ENCODE measurements around the gene OVAAL. TPM values are rescaled to one million over a fixed set of nuclear protein-coding genes. Genes with fewer than 3 reads are reported as not detected.
A peak's percentile ranks its signal among the peaks of the same experiment; 100 is the strongest.

The OVAAL gene
- total RNA-seq, 1 experiment from 2014 or later: not detected

- ChIA-PET POLR2A (interaction anchor here (0.7 to 5.5 kb wide), 4 partner anchors 11 to 105 kb away, joined by 3 to 56 read pairs (median 24); partner anchors contain the start of genes ACBD6 and XPR1), CTCF (interaction anchor here (0.6 to 7.3 kb wide), 8 partner anchors 9 to 1280 kb away, joined by 3 to 81 read pairs (median 4); partner anchors contain the start of gene TOR1AIP1)
- Mint-ChIP-seq H3K9me3 (ENCODE audit: unreplicated experiment) (peaks cover 9% of the 10 kb centered on the region), H3K4me3 (ENCODE audit: unreplicated experiment) (no peak overlapping the region), H3K4me1 (ENCODE audit: insufficient read depth, unreplicated experiment) (peaks cover 81% of the 10 kb centered on the region), H3K27me3 (ENCODE audit: insufficient read depth, unreplicated experiment) (no peaks in the 10 kb centered on the region), H3K36me3 (ENCODE audit: insufficient read depth, unreplicated experiment) (no peaks in the 10 kb centered on the region), H3K27ac (ENCODE audit: low read depth, unreplicated experiment) (peak overlapping the region; percentile 92)
- intact Hi-C loops (cut with micrococcal nuclease): no loop called here
- peak; percentile 82 for DNase-seq (ENCODE audit: unreplicated experiment)
- BruUV-seq (replicated peaks): no TSS peak
- TF ChIP-seq, protein P1, sequence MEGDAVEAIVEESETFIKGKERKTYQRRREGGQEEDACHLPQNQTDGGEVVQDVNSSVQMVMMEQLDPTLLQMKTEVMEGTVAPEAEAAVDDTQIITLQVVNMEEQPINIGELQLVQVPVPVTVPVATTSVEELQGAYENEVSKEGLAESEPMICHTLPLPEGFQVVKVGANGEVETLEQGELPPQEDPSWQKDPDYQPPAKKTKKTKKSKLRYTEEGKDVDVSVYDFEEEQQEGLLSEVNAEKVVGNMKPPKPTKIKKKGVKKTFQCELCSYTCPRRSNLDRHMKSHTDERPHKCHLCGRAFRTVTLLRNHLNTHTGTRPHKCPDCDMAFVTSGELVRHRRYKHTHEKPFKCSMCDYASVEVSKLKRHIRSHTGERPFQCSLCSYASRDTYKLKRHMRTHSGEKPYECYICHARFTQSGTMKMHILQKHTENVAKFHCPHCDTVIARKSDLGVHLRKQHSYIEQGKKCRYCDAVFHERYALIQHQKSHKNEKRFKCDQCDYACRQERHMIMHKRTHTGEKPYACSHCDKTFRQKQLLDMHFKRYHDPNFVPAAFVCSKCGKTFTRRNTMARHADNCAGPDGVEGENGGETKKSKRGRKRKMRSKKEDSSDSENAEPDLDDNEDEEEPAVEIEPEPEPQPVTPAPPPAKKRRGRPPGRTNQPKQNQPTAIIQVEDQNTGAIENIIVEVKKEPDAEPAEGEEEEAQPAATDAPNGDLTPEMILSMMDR (IDR thresholded peaks at IDR 0.05; ENCODE audit: unreplicated experiment): no peak
These were observed 31.6 kb upstream of the OVAAL start for GRCh38 chr1:180527101-180527669.

- no TSS peak for BruUV-seq (replicated peaks)
- TF ChIP-seq, protein P1 (IDR thresholded peaks at IDR 0.05; ENCODE audit: unreplicated experiment): no peak
- peaks cover 76% of the 10 kb centered on the region for H3K4me1 Mint-ChIP-seq (ENCODE audit: insufficient read depth, unreplicated experiment)
- ChIA-PET POLR2A (interaction anchor here (0.7 to 5.5 kb wide), 21 partner anchors 9 to 797 kb away, joined by 3 to 56 read pairs (median 3); partner anchors contain the start of genes ACBD6 and XPR1), CTCF (interaction anchor here (0.6 to 7.3 kb wide), 17 partner anchors 10 to 613 kb away, joined by 3 to 81 read pairs (median 3); partner anchors contain the start of gene ACBD6)
- no peaks in the 10 kb centered on the region for H3K27me3 Mint-ChIP-seq (ENCODE audit: insufficient read depth, unreplicated experiment)
- no peaks in the 10 kb centered on the region for H3K36me3 Mint-ChIP-seq (ENCODE audit: insufficient read depth, unreplicated experiment)
- H3K4me3 Mint-ChIP-seq (ENCODE audit: unreplicated experiment): peak overlapping the region; percentile 41
- peaks cover under 1% of the 10 kb centered on the region for H3K9me3 Mint-ChIP-seq (ENCODE audit: unreplicated experiment)
- intact Hi-C loops (cut with micrococcal nuclease): no loop called here
- DNase-seq (ENCODE audit: unreplicated experiment): peak; percentile 85
- H3K27ac Mint-ChIP-seq (ENCODE audit: low read depth, unreplicated experiment): peak overlapping the region; percentile 92
These were observed 29.8 kb upstream of the OVAAL start for GRCh38 chr1:180528868-180529470.

- Mint-ChIP-seq H3K27ac (ENCODE audit: low read depth, unreplicated experiment) (peak overlapping the region; percentile 92), H3K4me3 (ENCODE audit: unreplicated experiment) (peak overlapping the region; percentile 42), H3K9me3 (ENCODE audit: unreplicated experiment) (no peaks in the 10 kb centered on the region), H3K36me3 (ENCODE audit: insufficient read depth, unreplicated experiment) (no peaks in the 10 kb centered on the region), H3K27me3 (ENCODE audit: insufficient read depth, unreplicated experiment) (no peaks in the 10 kb centered on the region), H3K4me1 (ENCODE audit: insufficient read depth, unreplicated experiment) (peaks cover 67% of the 10 kb centered on the region)
- BruUV-seq (replicated peaks): no TSS peak
- ChIA-PET POLR2A (interaction anchor here (0.6 to 5.5 kb wide), 15 partner anchors 8 to 332 kb away, joined by 3 to 56 read pairs (median 6); partner anchors contain the start of genes ACBD6 and XPR1), CTCF (interaction anchor here (0.7 to 7.3 kb wide), 11 partner anchors 9 to 1603 kb away, joined by 3 to 81 read pairs (median 3); partner anchors contain the start of genes ACBD6 and XPR1)
- DNase-seq (ENCODE audit: unreplicated experiment): peak; percentile 99
- intact Hi-C loops (cut with micrococcal nuclease): loop anchor here (5.0 kb wide), 1 partner anchor 637 kb away; no protein-coding TSS in a partner anchor
- TF ChIP-seq, protein P1 (IDR thresholded peaks at IDR 0.05; ENCODE audit: unreplicated experiment): no peak
These were observed 28.3 kb upstream of the OVAAL start for GRCh38 chr1:180530501-180530900.

GRCh38 chr1:180532854-180533253, 25.9 kb upstream of the OVAAL start:
- Mint-ChIP-seq H3K27ac (ENCODE audit: low read depth, unreplicated experiment) (no peak overlapping the region), H3K27me3 (ENCODE audit: insufficient read depth, unreplicated experiment) (no peaks in the 10 kb centered on the region), H3K36me3 (ENCODE audit: insufficient read depth, unreplicated experiment) (no peaks in the 10 kb centered on the region), H3K4me3 (ENCODE audit: unreplicated experiment) (no peak overlapping the region), H3K9me3 (ENCODE audit: unreplicated experiment) (no peaks in the 10 kb centered on the region), H3K4me1 (ENCODE audit: insufficient read depth, unreplicated experiment) (peaks cover 46% of the 10 kb centered on the region)
- TF ChIP-seq, protein P1 (IDR thresholded peaks at IDR 0.05; ENCODE audit: unreplicated experiment): no peak
- no TSS peak for BruUV-seq (replicated peaks)
- CTCF ChIA-PET: interaction anchor here (0.8 to 7.3 kb wide), 11 partner anchors 8 to 330 kb away, joined by 3 to 81 read pairs (median 4); no protein-coding TSS in a partner anchor
- POLR2A ChIA-PET: interaction anchor here (0.7 to 2.8 kb wide), 8 partner anchors 9 to 330 kb away, joined by 3 to 21 read pairs (median 5); partner anchors contain the start of gene XPR1
- intact Hi-C loops (cut with micrococcal nuclease): loop anchor here (1.0 to 5.0 kb wide), 5 partner anchors 16 to 634 kb away; partner anchors contain the start of gene XPR1
- DNase-seq (ENCODE audit: unreplicated experiment): no peak

Data from MCF 10A (cell line).